HFFc6 (cell line): ENCODE measurements around the gene ANO10. TPM values are rescaled to one million over a fixed set of nuclear protein-coding genes. Genes with fewer than 3 reads are reported as not detected.
"Not testable (repeated sequence)": the region's sequence is repeated elsewhere in the genome, so short reads cannot be mapped to it uniquely, and the experiment has no call there.

Experiments used
- DNase-seq: peaks from one replicate; pipeline ENCODE4 v3.0.0-alpha.2; 2018
- H3K27ac Mint-ChIP-seq: 2 replicates; pipeline ENCODE4 v1.8.0; 2020; ENCODE audit warnings: mild to moderate bottlenecking, mixed read lengths
- H3K27me3 Mint-ChIP-seq: 2 replicates; pipeline ENCODE4 v1.8.0; 2021; ENCODE audit warnings: mild to moderate bottlenecking, moderate library complexity, mixed read lengths; ENCODE audit not compliant: insufficient read depth
- H3K36me3 Mint-ChIP-seq: 2 replicates; pipeline ENCODE4 v1.8.0; 2021; ENCODE audit warnings: low read depth, mixed read lengths
- H3K4me1 Mint-ChIP-seq: 2 replicates; pipeline ENCODE4 v1.8.0; 2020; ENCODE audit warnings: low read depth, mixed read lengths
- H3K4me3 Mint-ChIP-seq: 2 replicates; pipeline ENCODE4 v1.8.0; 2020; ENCODE audit warnings: mild to moderate bottlenecking, moderate library complexity, mixed read lengths
- H3K9me3 Mint-ChIP-seq: 2 replicates; pipeline ENCODE4 v1.8.0; 2020; ENCODE audit warnings: mild to moderate bottlenecking, mixed read lengths
- total RNA-seq, 6 experiments: library from RNA; stranded (reverse); fragmentation: NEBNext Ultra II Directional; extraction: Animal tissue kit (Norgen Biotek cat#: 25700); gene quantifications; 2 replicates in 1 of 6; 3 replicates in 5 of 6; pipeline ENCODE4 v1.2.3, GENCODE V29; 2021
- TF ChIP-seq, protein P1 (sequence below): fragments of 200-600 bp; sonication (generic); IDR thresholded peaks from 2 replicates; pipeline ENCODE4 v1.5.0; 2021; ENCODE audit warnings: antibody characterized with exemption, mild to moderate bottlenecking

The ANO10 gene
- total RNA-seq, 6 experiments from 2014 or later: 78.3 to 103 (median 90.8) TPM

DNA sequence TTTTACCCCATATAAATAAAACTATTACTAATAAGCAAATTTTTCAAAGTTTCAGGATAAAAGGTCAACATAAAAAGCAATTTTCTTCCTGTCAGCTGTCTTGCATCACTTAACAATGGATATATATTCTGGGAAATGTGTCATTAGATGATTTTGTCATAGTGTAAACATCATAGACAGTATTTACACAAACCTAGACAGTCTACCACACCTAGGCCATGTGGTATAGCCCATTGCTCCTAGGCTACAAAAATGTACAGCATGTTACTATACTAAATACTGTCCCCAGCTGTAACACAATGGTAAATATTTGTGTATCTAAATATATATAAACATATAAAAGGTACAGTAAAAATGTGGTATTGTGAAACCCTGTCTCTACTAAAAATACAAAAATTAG, 156.7 kb downstream of the ANO10 start:
- no peaks in the 10 kb centered on the region for H3K4me1 Mint-ChIP-seq

DNA sequence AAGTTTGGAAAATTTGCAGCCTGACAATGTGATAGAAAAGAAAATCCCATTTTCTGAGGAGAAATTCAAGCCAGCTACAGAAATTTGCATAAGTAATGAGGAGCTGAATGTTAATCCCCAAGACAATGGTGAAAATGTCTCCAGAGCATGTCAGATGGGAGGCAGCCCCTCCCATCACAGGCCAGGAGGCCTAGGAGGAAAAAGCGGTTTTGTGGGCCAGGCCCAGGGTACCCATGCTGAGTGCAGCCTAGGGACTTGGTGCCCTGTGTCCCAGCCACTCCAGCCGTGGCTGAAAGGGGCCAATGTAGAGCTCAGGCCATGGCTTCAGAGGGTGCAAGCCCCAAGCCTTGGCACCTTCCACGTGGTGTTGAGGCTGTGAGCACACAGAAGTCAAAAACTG, 159.2 kb downstream of the ANO10 start:
- H3K4me3 Mint-ChIP-seq: not testable (repeated sequence)

More for the DNA sequence above, 156.7 kb downstream of the ANO10 start:
- H3K27ac Mint-ChIP-seq: no peak overlapping the region
- peaks cover 22% of the 10 kb centered on the region for H3K9me3 Mint-ChIP-seq
- TF ChIP-seq, protein P1, sequence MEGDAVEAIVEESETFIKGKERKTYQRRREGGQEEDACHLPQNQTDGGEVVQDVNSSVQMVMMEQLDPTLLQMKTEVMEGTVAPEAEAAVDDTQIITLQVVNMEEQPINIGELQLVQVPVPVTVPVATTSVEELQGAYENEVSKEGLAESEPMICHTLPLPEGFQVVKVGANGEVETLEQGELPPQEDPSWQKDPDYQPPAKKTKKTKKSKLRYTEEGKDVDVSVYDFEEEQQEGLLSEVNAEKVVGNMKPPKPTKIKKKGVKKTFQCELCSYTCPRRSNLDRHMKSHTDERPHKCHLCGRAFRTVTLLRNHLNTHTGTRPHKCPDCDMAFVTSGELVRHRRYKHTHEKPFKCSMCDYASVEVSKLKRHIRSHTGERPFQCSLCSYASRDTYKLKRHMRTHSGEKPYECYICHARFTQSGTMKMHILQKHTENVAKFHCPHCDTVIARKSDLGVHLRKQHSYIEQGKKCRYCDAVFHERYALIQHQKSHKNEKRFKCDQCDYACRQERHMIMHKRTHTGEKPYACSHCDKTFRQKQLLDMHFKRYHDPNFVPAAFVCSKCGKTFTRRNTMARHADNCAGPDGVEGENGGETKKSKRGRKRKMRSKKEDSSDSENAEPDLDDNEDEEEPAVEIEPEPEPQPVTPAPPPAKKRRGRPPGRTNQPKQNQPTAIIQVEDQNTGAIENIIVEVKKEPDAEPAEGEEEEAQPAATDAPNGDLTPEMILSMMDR: no peak
- H3K36me3 Mint-ChIP-seq: peaks cover 35% of the 10 kb centered on the region
- H3K4me3 Mint-ChIP-seq: no peak overlapping the region
- no peak for DNase-seq
- H3K27me3 Mint-ChIP-seq: peaks cover 1% of the 10 kb centered on the region; the same call in 1 of the 2 replicates

DNA sequence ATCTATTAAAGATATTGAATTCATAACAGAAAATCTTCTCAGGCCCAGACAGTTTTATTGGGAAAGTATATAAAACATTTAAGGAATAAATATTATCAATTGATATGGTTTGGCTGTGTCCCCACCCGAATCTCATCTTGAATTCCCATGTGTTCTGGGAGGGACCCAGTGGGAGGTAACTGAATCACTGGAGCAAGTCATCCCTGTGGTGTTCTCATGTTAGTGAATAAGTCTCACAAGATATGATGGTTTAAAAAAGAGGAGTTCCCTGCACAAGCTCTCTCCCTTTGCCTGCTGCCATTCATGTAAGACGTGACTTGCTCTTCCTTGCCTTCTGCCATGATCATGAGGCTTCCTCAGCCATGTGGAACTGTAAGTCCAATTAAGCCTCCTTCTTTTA, 160.5 kb downstream of the ANO10 start:
- TF ChIP-seq, protein P1: no peak
- Mint-ChIP-seq H3K9me3 (peaks cover 22% of the 10 kb centered on the region), H3K4me1 (0 out of 2 replicates have a peak, but pooled peaks cover 8% of the 10 kb centered on the region), H3K36me3 (peaks cover 39% of the 10 kb centered on the region), H3K4me3 (no peak overlapping the region), H3K27ac (no peak overlapping the region), H3K27me3 (peaks cover 1% of the 10 kb centered on the region; the same call in 1 of the 2 replicates)
- no peak for DNase-seq

More for the DNA sequence above, 159.2 kb downstream of the ANO10 start:
- Mint-ChIP-seq H3K9me3 (peaks cover 22% of the 10 kb centered on the region), H3K36me3 (peaks cover 39% of the 10 kb centered on the region)
- H3K27ac Mint-ChIP-seq, H3K4me1 Mint-ChIP-seq, H3K27me3 Mint-ChIP-seq, DNase-seq: not testable (repeated sequence)

DNA sequence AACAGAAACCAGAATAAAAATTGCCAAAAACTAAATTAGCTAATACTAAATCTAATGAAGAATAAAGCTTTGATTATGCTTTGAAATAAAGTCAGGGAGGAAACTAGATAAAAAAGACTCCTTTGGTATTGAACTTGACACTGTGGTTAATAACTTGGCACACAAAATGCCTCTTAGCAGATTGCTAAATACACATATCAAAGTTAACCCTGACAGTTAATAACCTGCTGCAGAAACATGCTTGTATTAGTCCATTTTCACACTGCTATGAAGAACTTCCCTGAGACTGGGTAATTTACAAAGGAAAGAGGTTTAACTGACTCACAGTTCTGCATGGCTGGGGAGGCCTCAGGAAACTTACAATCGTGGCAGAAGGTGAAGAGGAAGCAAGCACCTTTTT, 164.8 kb downstream of the ANO10 start:
- H3K36me3 Mint-ChIP-seq: peaks cover 17% of the 10 kb centered on the region
- H3K4me1 Mint-ChIP-seq, H3K4me3 Mint-ChIP-seq, DNase-seq, H3K9me3 Mint-ChIP-seq, H3K27me3 Mint-ChIP-seq, H3K27ac Mint-ChIP-seq: not testable (repeated sequence)

DNA sequence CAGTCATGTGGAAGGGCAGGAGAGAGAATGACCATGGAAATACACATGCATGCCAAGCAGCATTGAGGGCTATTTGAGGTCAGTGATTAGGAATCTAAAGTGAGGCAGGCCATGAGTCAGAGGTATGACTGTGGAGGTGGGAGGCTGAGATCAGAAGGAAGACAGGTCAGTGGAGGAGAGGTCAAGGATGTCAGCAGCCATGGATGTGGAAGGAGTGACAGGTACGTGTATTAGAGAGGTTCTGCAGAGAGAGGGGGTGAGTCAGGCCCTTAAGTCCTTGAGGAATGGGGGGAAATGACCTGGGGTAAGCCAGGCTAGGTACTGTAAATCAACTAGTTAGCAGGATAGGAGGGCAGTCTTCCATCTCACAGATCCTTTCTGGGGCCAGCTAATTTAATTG, 166.6 kb downstream of the ANO10 start:
- peaks cover 4% of the 10 kb centered on the region; the same call in 1 of the 2 replicates for H3K36me3 Mint-ChIP-seq
- DNase-seq: peak; percentile 51
- no peak overlapping the region for H3K27ac Mint-ChIP-seq
- H3K9me3 Mint-ChIP-seq: no peaks in the 10 kb centered on the region
- 0 out of 2 replicates have a peak, but pooled peaks cover 8% of the 10 kb centered on the region for H3K4me1 Mint-ChIP-seq
- no peaks in the 10 kb centered on the region for H3K27me3 Mint-ChIP-seq
- no peak overlapping the region for H3K4me3 Mint-ChIP-seq
- TF ChIP-seq, protein P1: no peak

DNA sequence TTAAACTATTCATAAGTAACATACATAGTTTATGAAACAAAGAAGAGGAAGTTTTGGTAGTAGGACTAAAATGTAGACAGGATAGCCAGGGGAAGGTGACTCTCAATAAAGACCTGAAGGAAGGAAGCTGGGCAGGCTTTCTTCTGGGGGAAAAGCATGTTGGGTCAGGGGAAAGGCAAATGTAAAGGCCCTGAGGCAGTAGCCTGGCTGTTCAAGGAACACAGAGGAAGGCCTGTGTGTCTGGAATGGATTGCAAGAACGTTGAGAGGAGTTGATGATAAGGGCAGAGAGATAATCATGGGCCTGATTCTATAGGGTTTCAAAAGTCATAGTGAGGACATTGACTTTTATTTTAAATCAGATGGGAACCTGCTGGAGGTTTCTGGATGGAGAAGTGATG, 167.8 kb downstream of the ANO10 start:
- H3K4me1 Mint-ChIP-seq: 0 out of 2 replicates have a peak, but pooled peaks cover 4% of the 10 kb centered on the region
- H3K27me3 Mint-ChIP-seq: no peaks in the 10 kb centered on the region
- no peak for DNase-seq
- H3K36me3 Mint-ChIP-seq: no peaks in the 10 kb centered on the region
- TF ChIP-seq, protein P1: no peak
- no peak overlapping the region for H3K4me3 Mint-ChIP-seq
- no peaks in the 10 kb centered on the region for H3K9me3 Mint-ChIP-seq
- H3K27ac Mint-ChIP-seq: no peak overlapping the region
